Parathyroid adenoma (tissue), 2 donors: ENCODE data around the gene ARMC9.

Experiments used
- H2AFZ ChIP-seq: fragments of 300-600 bp; sonication (generic); one replicate; pipeline ENCODE4 v1.7.0; 2017; ENCODE audit warnings: antibody characterized with exemption, mild to moderate bottlenecking
- H3K27ac ChIP-seq: fragments of 300-600 bp; sonication (generic); one replicate; pipeline ENCODE4 v1.7.0; 2017
- H3K27me3 ChIP-seq: fragments of 300-600 bp; sonication (generic); one replicate; pipeline ENCODE4 v1.7.0; 2017; ENCODE audit warnings: low read length; ENCODE audit not compliant: control insufficient read depth, insufficient read depth
- H3K36me3 ChIP-seq: fragments of 300-600 bp; sonication (generic); one replicate; pipeline ENCODE4 v1.7.0; 2017; ENCODE audit warnings: low read length; ENCODE audit not compliant: control insufficient read depth, insufficient read depth
- H3K4me1 ChIP-seq: fragments of 300-600 bp; sonication (generic); one replicate; pipeline ENCODE4 v1.7.0; 2017; ENCODE audit warnings: control low read depth
- H3K4me2 ChIP-seq: fragments of 300-600 bp; sonication (generic); one replicate; pipeline ENCODE4 v1.7.0; 2017; ENCODE audit warnings: low read length
- H3K4me3 ChIP-seq: fragments of 300-600 bp; sonication (generic); one replicate; pipeline ENCODE4 v1.7.0; 2017; ENCODE audit warnings: low read depth, low read length
- H3K79me2 ChIP-seq: fragments of 300-600 bp; sonication (generic); one replicate; pipeline ENCODE4 v1.7.0; 2017; ENCODE audit warnings: control low read depth
- H3K9ac ChIP-seq: fragments of 300-600 bp; sonication (generic); one replicate; pipeline ENCODE4 v1.7.0; 2017; ENCODE audit warnings: mild to moderate bottlenecking
- H3K9me3 ChIP-seq: fragments of 300-600 bp; sonication (generic); one replicate; pipeline ENCODE4 v1.7.0; 2017; ENCODE audit warnings: low read length; ENCODE audit not compliant: control insufficient read depth
- CTCF ChIP-seq: fragments of 300-600 bp; sonication (generic); IDR thresholded peaks from one replicate; pipeline ENCODE4 v1.7.0; 2017; ENCODE audit warnings: antibody characterized with exemption, mild to moderate bottlenecking
- donor health status: primary hyperparathyroidism.

The ARMC9 gene

GRCh38 chr2:231362555-231363184 lies 164.2 kb downstream of the ARMC9 start:
- no peaks in the 10 kb centered on the region for H3K79me2 ChIP-seq
- no peak overlapping the region for H3K4me2 ChIP-seq
- TF ChIP-seq CTCF: no peak
- no peaks in the 10 kb centered on the region for H3K36me3 ChIP-seq
- no peak overlapping the region for H2AFZ ChIP-seq
- no peaks in the 10 kb centered on the region for H3K9me3 ChIP-seq
- no peak overlapping the region for H3K9ac ChIP-seq
- H3K27ac ChIP-seq: no peak overlapping the region
- H3K4me1 ChIP-seq: no peaks in the 10 kb centered on the region
- H3K27me3 ChIP-seq: no peaks in the 10 kb centered on the region
- no peak overlapping the region for H3K4me3 ChIP-seq

- Histone ChIP-seq H3K79me2 (no peaks in the 10 kb centered on the region), H3K36me3 (no peaks in the 10 kb centered on the region), H3K9me3 (no peaks in the 10 kb centered on the region), H3K4me3 (no peak overlapping the region), H3K4me2 (no peak overlapping the region), H2AFZ (no peak overlapping the region), H3K27ac (no peak overlapping the region), H3K27me3 (no peaks in the 10 kb centered on the region), H3K9ac (no peak overlapping the region), H3K4me1 (no peaks in the 10 kb centered on the region)
- no peak for TF ChIP-seq CTCF
Observed at GRCh38 chr2:231364061-231364460, 165.6 kb downstream of the ARMC9 start.

- Histone ChIP-seq H3K79me2 (no peaks in the 10 kb centered on the region), H3K4me2 (no peak overlapping the region), H3K4me1 (no peaks in the 10 kb centered on the region), H3K9me3 (no peaks in the 10 kb centered on the region), H3K36me3 (no peaks in the 10 kb centered on the region), H3K9ac (no peak overlapping the region), H3K4me3 (no peak overlapping the region), H3K27me3 (no peaks in the 10 kb centered on the region), H3K27ac (no peak overlapping the region), H2AFZ (no peak overlapping the region)
- TF ChIP-seq CTCF: no peak
Observed at GRCh38 chr2:231364961-231365810, 166.8 kb downstream of the ARMC9 start.

GRCh38 chr2:231367178-231367577 lies 168.7 kb downstream of the ARMC9 start:
- H3K36me3 ChIP-seq: no peaks in the 10 kb centered on the region
- no peak overlapping the region for H2AFZ ChIP-seq
- no peaks in the 10 kb centered on the region for H3K79me2 ChIP-seq
- no peak overlapping the region for H3K4me2 ChIP-seq
- no peak overlapping the region for H3K4me3 ChIP-seq
- no peak for TF ChIP-seq CTCF
- H3K4me1 ChIP-seq: no peaks in the 10 kb centered on the region
- H3K9me3 ChIP-seq: no peaks in the 10 kb centered on the region
- no peak overlapping the region for H3K27ac ChIP-seq
- no peak overlapping the region for H3K9ac ChIP-seq
- no peaks in the 10 kb centered on the region for H3K27me3 ChIP-seq
